ENCODE measurements around the gene DYNLT4. TPM values are rescaled to one million over a fixed set of nuclear protein-coding genes. Genes with fewer than 3 reads are reported as not detected.

Gene DYNLT4
- total RNA-seq, 1 experiment from 2014 or later = 1.4 TPM

- no peak for DNase-seq (ENCODE audit: low read depth)
These were observed 49.7 kb downstream of the DYNLT4 start for GRCh38 chr1:44757420-44757819.

Other genes starting within 250 kb of the DYNLT4 start
- 12.7 and 17.0 TPM in 2 replicates for gene TMEM53, start 132.9 kb downstream of the DYNLT4 start, total RNA-seq (2014; rRNA removed; shearing (Covaris generic))
- gene ARMH1, start 132.6 kb downstream of the DYNLT4 start, total RNA-seq (2014; rRNA removed; shearing (Covaris generic)) = 0.37 and 2.8 TPM in 2 replicates
- gene RNU5D-1, start 76.2 kb downstream of the DYNLT4 start, total RNA-seq (2014; rRNA removed; shearing (Covaris generic)) = not detected in 2 replicates
- 86.9 and 127 TPM in 2 replicates for gene KIF2C, start 67.5 kb downstream of the DYNLT4 start, total RNA-seq (2014; rRNA removed; shearing (Covaris generic))
- gene RPS8, start 31.8 kb downstream of the DYNLT4 start, total RNA-seq (2014; rRNA removed; shearing (Covaris generic)) = 1,381 and 1,646 TPM in 2 replicates
- gene BEST4, start 19.2 kb downstream of the DYNLT4 start, total RNA-seq (2014; rRNA removed; shearing (Covaris generic)) = 0.05 and 0.57 TPM in 2 replicates
- gene PLK3, start 7.0 kb downstream of the DYNLT4 start, total RNA-seq (2014; rRNA removed; shearing (Covaris generic)) = 8.0 and 9.5 TPM in 2 replicates
- gene BTBD19, start 1.2 kb upstream of the DYNLT4 start, total RNA-seq (2014; rRNA removed; shearing (Covaris generic)) = 1.2 and 4.3 TPM in 2 replicates
- 0.17 TPM in 1 of 2 replicates, not detected in the other for gene PTCH2, start 35.9 kb upstream of the DYNLT4 start, total RNA-seq (2014; rRNA removed; shearing (Covaris generic))
- 41.3 and 48.0 TPM in 2 replicates for gene EIF2B3, start 179.2 kb upstream of the DYNLT4 start, total RNA-seq (2014; rRNA removed; shearing (Covaris generic))
- gene HECTD3, start 204.0 kb upstream of the DYNLT4 start, total RNA-seq (2014; rRNA removed; shearing (Covaris generic)) = 23.8 and 33.7 TPM in 2 replicates
- 125 and 127 TPM in 2 replicates for gene UROD, start 204.9 kb upstream of the DYNLT4 start, total RNA-seq (2014; rRNA removed; shearing (Covaris generic))